ENCODE data around the gene ARHGEF37.
"Not testable (repeated sequence)": the region's sequence is repeated elsewhere in the genome, so short reads cannot be mapped to it uniquely, and the experiment has no call there.

Gene ARHGEF37

DNA sequence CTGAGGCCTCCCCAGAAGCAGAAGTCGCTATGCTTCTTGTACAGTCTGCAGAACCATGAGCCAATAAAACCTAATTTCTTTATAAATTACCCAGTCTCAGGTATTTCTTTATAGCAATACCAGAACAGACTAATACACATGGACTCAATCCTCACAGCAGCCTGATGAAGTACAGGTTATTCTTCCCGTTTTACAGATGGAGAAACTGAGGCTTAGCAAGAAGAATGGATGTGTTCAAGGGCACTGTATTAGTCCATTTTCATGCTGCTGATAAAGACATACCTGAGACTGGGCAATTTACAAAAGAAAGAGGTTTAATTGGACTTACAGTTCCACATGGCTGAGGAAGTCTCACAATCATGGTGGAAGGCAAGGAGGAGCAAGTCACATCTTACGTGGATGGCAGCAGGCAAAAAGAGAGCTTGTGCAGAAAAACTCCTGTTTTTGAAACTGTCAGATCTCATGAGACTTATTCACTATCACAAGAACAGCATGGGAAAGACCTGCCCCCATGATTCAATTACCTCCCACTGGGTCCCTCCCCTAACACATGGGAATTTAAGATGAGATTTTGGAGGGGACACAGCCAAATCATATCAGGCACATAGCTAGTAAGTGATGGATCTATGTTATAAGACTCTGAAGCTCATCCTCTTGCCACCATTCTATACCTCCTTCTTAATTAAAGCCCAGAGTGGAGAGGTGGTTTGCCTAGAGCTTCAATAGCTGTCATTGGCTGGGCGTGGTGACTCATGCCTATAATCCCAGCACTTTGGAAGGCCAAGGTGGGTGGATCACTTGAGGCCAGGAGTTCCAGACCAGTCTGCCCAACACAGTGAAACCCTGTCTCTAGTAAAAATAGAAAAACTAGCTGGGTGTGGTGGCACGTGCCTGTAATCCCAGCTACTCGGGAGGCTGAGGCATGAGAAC, 67.4 kb downstream of the ARHGEF37 start:
- not testable (repeated sequence) for DNase-seq (ENCODE audit: low read depth)

GRCh38 chr5:149649730-149650129, 68.4 kb downstream of the ARHGEF37 start:
- not testable (repeated sequence) for DNase-seq (ENCODE audit: low read depth)

DNA sequence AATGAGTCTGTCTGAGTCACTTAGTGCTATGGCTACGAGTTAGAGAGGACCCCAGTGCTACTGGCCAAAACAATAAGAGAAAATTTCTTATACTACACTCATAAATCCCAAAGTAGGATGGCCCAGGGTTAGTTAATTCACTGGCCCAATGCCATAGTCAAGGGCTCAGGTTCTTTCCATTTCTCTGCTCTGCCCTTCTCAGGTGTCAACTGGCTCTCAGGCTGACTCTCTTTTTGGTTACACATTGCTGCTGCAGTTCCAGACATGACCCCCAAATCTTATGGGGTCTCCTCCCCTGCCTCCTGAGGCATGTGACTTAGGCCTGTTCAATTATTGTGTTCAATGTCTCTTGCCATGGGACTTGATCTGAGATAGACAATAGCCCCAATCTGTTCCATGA, 70.4 kb downstream of the ARHGEF37 start:
- DNase-seq (ENCODE audit: low read depth): no peak

GRCh38 chr5:149652697-149653096, 71.4 kb downstream of the ARHGEF37 start:
- DNase-seq (ENCODE audit: low read depth): no peak

GRCh38 chr5:149654231-149654630, 72.9 kb downstream of the ARHGEF37 start:
- no peak for DNase-seq (ENCODE audit: low read depth)

DNA sequence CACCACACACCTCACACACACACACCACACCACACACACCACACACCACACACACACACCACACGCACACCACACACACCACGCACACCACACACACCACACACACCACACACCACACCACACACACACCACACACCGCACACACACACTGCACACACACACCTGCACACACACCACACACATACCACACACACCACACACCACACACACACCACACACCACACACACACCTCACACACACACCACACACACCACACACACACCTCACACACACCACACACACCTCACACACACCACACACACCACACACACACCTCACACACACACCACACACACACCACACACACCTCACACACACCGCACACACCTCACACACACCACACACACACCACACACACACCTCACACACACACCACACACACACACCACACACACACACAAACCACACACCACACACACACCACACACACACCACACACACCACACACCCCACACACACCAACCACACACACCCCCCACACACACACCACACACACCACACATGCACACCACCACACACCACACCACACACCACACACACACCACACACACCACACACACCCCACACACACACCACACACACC, 73.7 kb downstream of the ARHGEF37 start:
- DNase-seq (ENCODE audit: low read depth): no peak

DNA sequence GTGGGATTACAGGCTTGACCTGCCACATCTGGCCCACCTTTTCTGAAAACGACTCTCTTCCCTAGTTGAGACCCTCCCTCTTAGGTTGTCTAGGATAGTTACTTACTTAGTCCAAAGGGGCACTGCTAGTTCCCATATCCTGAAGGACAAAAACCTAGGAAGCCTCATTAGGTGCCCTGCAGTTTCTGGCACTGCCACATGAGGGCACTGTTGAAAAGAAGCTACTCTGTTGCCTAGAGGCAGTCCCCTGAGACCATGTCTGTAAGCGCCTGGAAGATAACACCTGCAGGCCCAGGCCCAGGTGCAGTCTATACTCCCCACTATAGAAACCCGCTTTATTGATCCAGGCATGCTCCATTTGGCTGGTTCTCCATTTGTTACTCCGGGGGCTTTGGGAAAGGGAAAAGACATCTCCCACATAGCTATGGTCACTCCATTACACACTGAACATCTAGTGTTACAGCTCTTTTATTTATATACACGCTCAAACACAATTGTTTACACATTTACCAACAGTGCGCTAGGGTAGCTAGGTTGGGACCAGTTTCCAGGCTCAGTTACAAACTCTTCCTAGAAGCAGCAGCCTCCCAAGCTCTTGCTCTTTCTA, 75.4 kb downstream of the ARHGEF37 start:
- DNase-seq (ENCODE audit: low read depth): no peak

- no peak for DNase-seq (ENCODE audit: low read depth)
These were observed 76.0 kb downstream of the ARHGEF37 start for GRCh38 chr5:149657324-149657723.

DNA sequence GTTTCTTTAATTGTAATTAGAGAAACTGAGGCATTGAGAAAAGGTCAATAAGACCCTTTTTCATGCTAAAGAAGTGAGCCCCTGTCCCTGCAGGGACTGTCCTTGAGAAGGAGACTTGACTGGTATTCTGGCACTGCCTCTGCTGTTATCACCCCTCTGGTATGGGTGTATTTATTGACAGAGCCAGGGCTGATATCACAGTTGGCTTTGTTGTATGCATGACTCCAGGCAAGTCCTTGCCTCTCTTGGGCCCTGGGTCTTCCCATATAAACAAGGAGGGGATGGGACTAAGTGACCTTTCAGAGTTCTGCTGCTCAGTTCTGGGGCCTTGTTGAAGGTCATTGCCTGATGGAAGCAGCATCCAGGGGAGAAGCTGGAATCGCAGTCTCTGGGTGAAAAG, 77.0 kb downstream of the ARHGEF37 start:
- DNase-seq (ENCODE audit: low read depth): no peak

DNA sequence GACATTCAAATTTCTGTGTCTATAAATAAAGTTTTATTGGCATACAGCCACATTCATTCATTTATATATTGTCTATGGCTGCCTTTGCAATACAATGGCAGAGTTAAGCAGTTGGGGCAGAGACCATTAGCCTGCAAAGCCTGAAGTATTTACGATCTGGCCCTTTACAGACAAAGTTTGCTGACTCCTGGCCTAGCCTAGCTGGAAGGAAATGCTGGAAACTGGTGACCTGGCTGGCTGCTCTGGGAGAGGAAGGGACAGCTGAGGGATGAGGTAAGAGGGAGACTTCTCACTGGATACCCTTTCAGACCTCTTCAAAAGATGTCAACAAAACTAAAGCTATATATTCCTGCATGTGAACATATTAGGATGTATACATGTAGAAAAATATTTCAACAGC, 82.8 kb downstream of the ARHGEF37 start:
- no peak for DNase-seq (ENCODE audit: low read depth)

- DNase-seq (ENCODE audit: low read depth): no peak
These were observed 83.5 kb downstream of the ARHGEF37 start for GRCh38 chr5:149664666-149665415.

DNA sequence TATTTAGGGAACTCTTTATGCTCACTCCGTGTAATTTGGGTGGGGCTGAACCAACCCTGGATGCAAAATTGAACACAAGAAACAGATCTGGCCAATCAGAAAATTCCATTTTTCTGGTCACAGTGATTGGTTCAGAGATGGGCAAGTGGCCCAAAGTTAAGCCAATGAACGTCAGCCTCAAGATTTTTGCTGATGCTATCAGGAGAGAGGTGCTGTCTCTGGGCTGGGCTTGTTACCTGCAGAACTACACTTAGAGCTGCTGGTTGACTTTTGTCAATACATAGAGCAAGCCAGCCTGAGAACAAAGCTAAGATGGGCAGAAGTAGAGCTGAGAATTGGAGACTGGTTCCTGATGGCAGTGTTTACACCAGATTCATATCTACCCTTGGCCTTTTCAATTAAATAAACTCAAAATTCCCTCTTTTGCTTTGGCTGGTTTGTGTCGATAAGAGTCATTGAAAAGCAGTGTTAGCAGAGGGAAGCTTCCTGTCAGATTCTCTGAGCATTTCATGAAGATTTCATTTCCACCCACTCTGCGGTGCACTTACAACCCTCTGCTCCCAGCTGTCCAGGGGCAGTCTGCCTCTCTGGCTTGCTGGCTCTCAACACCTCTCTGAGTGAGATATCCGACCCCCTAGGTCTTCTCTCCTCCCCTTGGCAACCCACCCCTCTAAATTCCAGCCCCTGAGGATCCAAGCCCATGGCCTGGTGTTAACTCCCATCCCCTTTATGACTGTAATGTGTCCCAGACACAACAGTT, 84.3 kb downstream of the ARHGEF37 start:
- no peak for DNase-seq (ENCODE audit: low read depth)

DNA sequence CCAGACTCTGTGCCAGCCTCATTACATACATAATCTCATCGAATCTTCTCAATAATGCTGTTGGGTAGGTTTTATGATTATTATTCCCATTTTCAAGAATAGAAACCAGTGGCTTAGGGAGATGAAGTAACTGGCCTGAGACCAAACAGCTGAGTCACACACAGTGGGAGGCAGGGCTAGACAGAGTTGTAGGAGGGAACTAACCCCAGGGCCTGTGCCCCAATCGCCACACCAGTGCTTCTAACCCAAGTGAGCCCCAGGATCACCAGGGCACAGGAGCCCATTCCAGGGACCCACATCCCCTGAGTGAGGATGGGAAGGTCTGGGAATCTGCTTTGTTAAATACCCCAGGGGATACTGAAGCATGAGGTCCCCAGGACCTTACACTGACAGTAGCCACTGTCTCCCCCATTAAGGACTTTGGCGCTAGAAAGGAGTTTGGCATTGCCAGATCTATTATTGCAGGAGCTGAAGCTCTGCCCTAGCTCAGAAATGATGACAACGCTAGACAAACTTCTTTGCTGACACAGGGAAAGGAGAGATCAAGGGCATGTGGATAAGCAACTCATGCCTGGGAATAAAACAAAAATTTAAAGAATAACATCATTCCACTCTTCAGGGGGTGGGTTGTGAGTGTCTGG, 85.0 kb downstream of the ARHGEF37 start:
- DNase-seq (ENCODE audit: low read depth): no peak

DNA sequence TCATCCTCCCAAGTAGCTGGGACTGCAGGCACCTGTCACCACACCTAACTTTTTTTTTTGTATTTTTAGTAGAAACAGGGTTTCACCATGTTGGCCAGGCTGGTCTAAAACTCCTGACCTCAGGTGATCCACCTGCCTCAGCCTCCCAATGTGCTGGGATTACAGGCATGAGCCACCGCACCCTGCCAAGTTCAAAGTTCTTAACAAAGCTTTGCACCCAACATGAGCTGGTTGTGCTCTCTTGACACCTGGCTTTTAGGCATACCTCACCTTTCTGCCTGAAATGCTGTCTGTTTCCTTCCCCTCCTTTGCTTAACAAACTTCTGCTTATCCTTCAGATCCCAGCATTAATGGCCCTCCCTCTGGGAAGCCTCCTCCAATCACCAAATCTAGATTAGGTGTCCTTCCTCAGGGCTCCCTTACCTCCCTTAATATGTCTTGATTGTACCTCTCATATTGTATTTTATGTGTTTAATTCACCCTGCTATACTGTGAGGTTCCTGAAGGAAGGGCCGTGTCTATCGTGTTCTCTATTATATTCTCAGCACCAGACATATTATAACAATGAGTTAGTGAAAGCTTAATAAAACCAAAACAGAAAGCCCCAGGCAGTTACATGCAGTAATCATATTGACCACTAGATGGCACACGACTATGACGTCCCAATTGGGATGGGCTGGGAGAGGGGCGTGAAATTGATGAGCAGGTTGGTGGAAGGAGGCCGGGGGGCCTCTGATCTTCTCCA, 86.0 kb downstream of the ARHGEF37 start:
- no peak for DNase-seq (ENCODE audit: low read depth)

GRCh38 chr5:149667829-149668330, 86.6 kb downstream of the ARHGEF37 start:
- no peak for DNase-seq (ENCODE audit: low read depth)

DNA sequence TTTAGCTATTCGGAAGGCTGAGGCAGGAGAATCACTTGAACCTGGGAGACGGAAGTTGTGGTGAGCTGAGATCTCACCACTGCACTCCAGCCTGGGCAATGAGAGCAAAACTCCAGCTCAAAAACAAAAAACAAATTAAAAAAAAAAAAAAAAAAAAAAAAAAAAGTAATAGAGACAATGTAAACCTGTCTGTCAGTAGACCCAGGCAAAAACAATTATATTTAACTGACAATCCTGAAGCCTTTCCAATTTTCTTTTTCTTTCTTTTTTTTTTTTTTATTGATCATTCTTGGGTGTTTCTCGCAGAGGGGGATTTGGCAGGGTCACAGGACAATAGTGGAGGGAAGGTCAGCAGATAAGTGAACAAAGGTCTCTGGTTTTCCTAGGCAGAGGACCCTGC, 88.0 kb downstream of the ARHGEF37 start:
- DNase-seq (ENCODE audit: low read depth): not testable (repeated sequence)

GRCh38 chr5:149671544-149671943, 90.2 kb downstream of the ARHGEF37 start:
- DNase-seq (ENCODE audit: low read depth): no peak

- no peak for DNase-seq (ENCODE audit: low read depth)
These were observed 91.6 kb downstream of the ARHGEF37 start for GRCh38 chr5:149672701-149673476.

GRCh38 chr5:149674686-149675085, 93.4 kb downstream of the ARHGEF37 start:
- DNase-seq (ENCODE audit: low read depth): no peak

All from stimulated activated CD4-positive, alpha-beta T cell treated with anti-CD3 and anti-CD28 coated beads, Interleukin-2, amount 100 ng/mL, for 4 hours (primary cell).